ENCODE results near the gene KLF17. TPM values are rescaled to one million over a fixed set of nuclear protein-coding genes. Genes with fewer than 3 reads are reported as not detected.

Gene KLF17
- total RNA-seq, 2 experiments from 2014 or later = not detected

GRCh38 chr1:44147582-44147981 lies 29.0 kb downstream of the KLF17 start:
- Mint-ChIP-seq H3K27me3 (peaks cover 30% of the 10 kb centered on the region), H3K9me3 (peaks cover 12% of the 10 kb centered on the region), H3K4me3 (no peak overlapping the region), H3K36me3 (ENCODE audit: low read depth) (peaks cover 6% of the 10 kb centered on the region), H3K27ac (no peak overlapping the region), H3K4me1 (no peaks in the 10 kb centered on the region)
- ChIA-PET CTCF (interaction anchor here (0.7 kb wide), 1 partner anchor 459 kb away, joined by 6 read pairs; no protein-coding TSS in a partner anchor), POLR2A (no interaction called here)
- no peak for DNase-seq

DNA sequence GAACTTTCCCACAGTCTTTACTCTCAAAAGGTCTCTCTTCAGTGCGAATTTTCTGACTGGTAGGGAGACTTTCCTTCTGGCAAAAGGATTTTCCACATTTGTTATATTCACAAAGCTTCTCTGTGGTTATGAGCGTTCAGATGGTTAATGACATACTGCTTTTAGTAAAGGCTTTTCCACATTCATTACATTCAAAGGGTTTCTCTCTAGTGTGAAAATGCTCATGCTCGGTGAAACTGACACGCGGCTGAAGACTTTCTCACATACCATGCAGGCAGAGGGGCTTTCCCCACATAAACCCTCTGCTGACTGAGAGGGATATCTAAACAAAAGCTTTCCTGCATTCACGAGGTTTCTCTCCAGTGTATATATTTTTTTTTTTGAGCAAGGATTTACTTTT lies 32.7 kb downstream of the KLF17 start:
- ChIA-PET POLR2A (no interaction called here), CTCF (interaction anchor here (1.1 kb wide), 1 partner anchor 103 kb away, joined by 3 read pairs; no protein-coding TSS in a partner anchor)
- H3K9me3 Mint-ChIP-seq = no peaks in the 10 kb centered on the region
- no peak overlapping the region for H3K4me3 Mint-ChIP-seq
- H3K36me3 Mint-ChIP-seq (ENCODE audit: low read depth) = no peaks in the 10 kb centered on the region
- H3K27me3 Mint-ChIP-seq = peaks cover 33% of the 10 kb centered on the region
- no peak for DNase-seq
- no peaks in the 10 kb centered on the region for H3K4me1 Mint-ChIP-seq
- H3K27ac Mint-ChIP-seq = no peak overlapping the region

DNA sequence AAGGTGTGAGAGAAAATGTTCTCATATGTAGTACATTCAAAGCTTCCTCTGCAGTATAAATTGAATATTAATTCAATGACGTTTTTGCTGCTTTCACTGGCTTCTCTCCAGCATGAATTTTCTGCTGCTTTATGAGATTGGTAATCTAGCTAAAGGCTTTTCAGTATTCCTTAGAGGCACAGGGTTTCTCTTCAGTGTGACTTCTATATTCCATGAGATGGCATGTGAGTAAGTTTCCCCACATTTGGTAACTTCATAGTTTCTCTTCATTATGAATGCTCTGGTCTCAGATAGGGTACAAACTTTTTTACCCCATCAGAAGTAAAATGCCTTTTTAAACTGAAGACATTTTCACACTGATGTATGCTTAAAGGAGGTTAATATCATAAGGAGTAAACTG lies 33.2 kb downstream of the KLF17 start:
- ChIA-PET CTCF (interaction anchor here (1.1 kb wide), 1 partner anchor 103 kb away, joined by 3 read pairs; no protein-coding TSS in a partner anchor), POLR2A (no interaction called here)
- H3K4me1 Mint-ChIP-seq = no peaks in the 10 kb centered on the region
- no peaks in the 10 kb centered on the region for H3K9me3 Mint-ChIP-seq
- no peak for DNase-seq
- no peak overlapping the region for H3K27ac Mint-ChIP-seq
- no peak overlapping the region for H3K4me3 Mint-ChIP-seq
- H3K27me3 Mint-ChIP-seq = peaks cover 33% of the 10 kb centered on the region
- H3K36me3 Mint-ChIP-seq (ENCODE audit: low read depth) = no peaks in the 10 kb centered on the region

- CTCF ChIA-PET = no interaction called here
Observed at GRCh38 chr1:44152692-44153091, 34.1 kb downstream of the KLF17 start.

GRCh38 chr1:44154049-44154448 lies 35.4 kb downstream of the KLF17 start:
- H3K9me3 Mint-ChIP-seq = no peaks in the 10 kb centered on the region
- H3K27ac Mint-ChIP-seq = no peak overlapping the region
- no peaks in the 10 kb centered on the region for H3K4me1 Mint-ChIP-seq
- no peaks in the 10 kb centered on the region for H3K36me3 Mint-ChIP-seq (ENCODE audit: low read depth)
- H3K27me3 Mint-ChIP-seq = peaks cover 33% of the 10 kb centered on the region
- ChIA-PET POLR2A (no interaction called here), CTCF (no interaction called here)
- no peak for DNase-seq
- no peak overlapping the region for H3K4me3 Mint-ChIP-seq

More at GRCh38 chr1:44152692-44153091, 34.1 kb downstream of the KLF17 start:
- Mint-ChIP-seq H3K4me1 (no peaks in the 10 kb centered on the region), H3K4me3 (no peak overlapping the region), H3K36me3 (ENCODE audit: low read depth) (no peaks in the 10 kb centered on the region), H3K9me3 (no peaks in the 10 kb centered on the region), H3K27ac (no peak overlapping the region), H3K27me3 (peaks cover 33% of the 10 kb centered on the region)
- DNase-seq = no peak
- POLR2A ChIA-PET = no interaction called here

- no peaks in the 10 kb centered on the region for H3K36me3 Mint-ChIP-seq (ENCODE audit: low read depth)
- no peak for DNase-seq
- H3K9me3 Mint-ChIP-seq = no peaks in the 10 kb centered on the region
- peaks cover 6% of the 10 kb centered on the region for H3K27me3 Mint-ChIP-seq
- no peak overlapping the region for H3K27ac Mint-ChIP-seq
- CTCF ChIA-PET = no interaction called here
- POLR2A ChIA-PET = no interaction called here
- no peak overlapping the region for H3K4me3 Mint-ChIP-seq
- H3K4me1 Mint-ChIP-seq = no peaks in the 10 kb centered on the region
Observed at GRCh38 chr1:44157903-44158302, 39.3 kb downstream of the KLF17 start.

- no peak overlapping the region for H3K27ac Mint-ChIP-seq
- DNase-seq = no peak
- no peaks in the 10 kb centered on the region for H3K4me1 Mint-ChIP-seq
- peaks cover 3% of the 10 kb centered on the region for H3K27me3 Mint-ChIP-seq
- CTCF ChIA-PET = no interaction called here
- POLR2A ChIA-PET = no interaction called here
- H3K4me3 Mint-ChIP-seq = no peak overlapping the region
- no peaks in the 10 kb centered on the region for H3K36me3 Mint-ChIP-seq (ENCODE audit: low read depth)
- H3K9me3 Mint-ChIP-seq = no peaks in the 10 kb centered on the region
Observed at GRCh38 chr1:44158871-44159270, 40.2 kb downstream of the KLF17 start.

DNA sequence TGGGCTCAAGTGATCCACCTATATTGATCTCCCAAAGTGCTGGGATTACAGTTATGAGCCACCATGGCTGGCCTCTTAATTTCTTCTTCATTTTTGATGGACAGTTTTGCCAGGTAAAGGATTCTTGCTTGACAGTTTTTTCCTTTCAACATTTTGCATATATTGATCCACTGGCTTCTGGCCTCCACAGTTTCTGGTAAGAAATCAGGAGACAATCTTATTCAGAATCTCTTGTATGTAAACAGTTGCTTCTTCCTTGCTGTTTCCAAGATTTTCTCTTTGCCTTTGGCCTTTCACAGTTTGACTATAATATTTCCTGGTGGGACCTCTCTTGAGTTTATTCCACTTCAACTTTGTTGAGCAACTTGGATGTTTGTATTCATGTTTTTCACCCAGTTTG lies 42.9 kb downstream of the KLF17 start:
- ChIA-PET POLR2A (interaction anchor here (0.6 kb wide), 1 partner anchor 39 kb away, joined by 3 read pairs; no protein-coding TSS in a partner anchor), CTCF (no interaction called here)
- Mint-ChIP-seq H3K27ac (no peak overlapping the region), H3K36me3 (ENCODE audit: low read depth) (no peaks in the 10 kb centered on the region), H3K4me3 (no peak overlapping the region), H3K27me3 (peaks cover 6% of the 10 kb centered on the region), H3K9me3 (no peaks in the 10 kb centered on the region), H3K4me1 (no peaks in the 10 kb centered on the region)
- DNase-seq = no peak

GRCh38 chr1:44168520-44169098 lies 50.0 kb downstream of the KLF17 start:
- Mint-ChIP-seq H3K4me1 (peaks cover 8% of the 10 kb centered on the region), H3K27ac (no peak overlapping the region), H3K27me3 (peaks cover 19% of the 10 kb centered on the region), H3K9me3 (peaks cover 3% of the 10 kb centered on the region), H3K36me3 (ENCODE audit: low read depth) (no peaks in the 10 kb centered on the region), H3K4me3 (no peak overlapping the region)
- peak; percentile 49 for DNase-seq
- POLR2A ChIA-PET = no interaction called here
- CTCF ChIA-PET = interaction anchor here (0.8 kb wide), 1 partner anchor 44 kb away, joined by 3 read pairs; no protein-coding TSS in a partner anchor

GRCh38 chr1:44170281-44170823 lies 51.7 kb downstream of the KLF17 start:
- CTCF ChIA-PET = interaction anchor here (1.1 kb wide), 1 partner anchor 42 kb away, joined by 3 read pairs; the partner anchor contains the start of gene DMAP1
- POLR2A ChIA-PET = no interaction called here

DNA sequence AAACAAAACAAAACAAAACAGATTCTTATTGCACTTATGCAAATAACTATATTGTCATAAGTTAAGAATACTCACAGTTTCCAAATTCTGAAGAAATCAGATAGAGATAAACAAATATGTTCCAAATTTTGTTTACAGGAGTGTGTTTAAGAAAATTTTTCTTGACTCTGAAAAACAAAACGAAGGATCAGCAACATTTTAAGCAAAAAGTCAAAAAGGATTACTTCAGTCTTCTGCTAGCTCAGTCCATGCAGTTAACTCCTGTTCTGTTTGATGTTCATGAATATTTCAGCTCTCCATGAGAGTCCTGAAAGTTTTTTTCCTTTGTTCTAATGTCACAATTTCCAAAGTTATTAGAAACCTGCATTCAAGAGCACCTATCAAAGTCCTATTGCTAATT lies 56.0 kb downstream of the KLF17 start:
- H3K9me3 Mint-ChIP-seq = peaks cover 13% of the 10 kb centered on the region
- POLR2A ChIA-PET = no interaction called here
- DNase-seq = no peak
- no peaks in the 10 kb centered on the region for H3K4me1 Mint-ChIP-seq
- H3K36me3 Mint-ChIP-seq (ENCODE audit: low read depth) = peaks cover 7% of the 10 kb centered on the region
- no peak overlapping the region for H3K4me3 Mint-ChIP-seq
- no peak overlapping the region for H3K27ac Mint-ChIP-seq
- CTCF ChIA-PET = no interaction called here
- peaks cover 15% of the 10 kb centered on the region for H3K27me3 Mint-ChIP-seq

More at GRCh38 chr1:44170281-44170823, 51.7 kb downstream of the KLF17 start:
- no peak for DNase-seq
- H3K4me3 Mint-ChIP-seq = no peak overlapping the region
- H3K9me3 Mint-ChIP-seq = peaks cover 11% of the 10 kb centered on the region
- H3K27me3 Mint-ChIP-seq = peaks cover 21% of the 10 kb centered on the region
- peaks cover 5% of the 10 kb centered on the region for H3K36me3 Mint-ChIP-seq (ENCODE audit: low read depth)
- peaks cover 8% of the 10 kb centered on the region for H3K4me1 Mint-ChIP-seq
- H3K27ac Mint-ChIP-seq = no peak overlapping the region

Other genes with a start within 250 kb of the KLF17 start
- gene ARTN, start 185.0 kb upstream of the KLF17 start, total RNA-seq = under 1 TPM; 0.20 to 0.23 TPM
- gene IPO13, start 171.9 kb upstream of the KLF17 start, total RNA-seq = 10 to 100 TPM; 21.5 to 23.5 TPM
- gene DPH2, start 148.8 kb upstream of the KLF17 start, total RNA-seq = 10 to 100 TPM; 18.0 to 19.2 TPM
- gene ATP6V0B, start 143.9 kb upstream of the KLF17 start, total RNA-seq = 100 to 1,000 TPM; 121 TPM
- 10 to 100 TPM; 13.0 to 15.5 TPM for gene B4GALT2, start 139.6 kb upstream of the KLF17 start, total RNA-seq
- 1 to 10 TPM; 1.8 to 2.2 TPM for gene CCDC24, start 127.2 kb upstream of the KLF17 start, total RNA-seq
- gene SLC6A9, start 87.4 kb upstream of the KLF17 start, total RNA-seq = 1 to 10 TPM; 4.8 to 5.7 TPM
- not detected for gene KLF18, start 22.8 kb downstream of the KLF17 start, total RNA-seq
- gene DMAP1, start 94.7 kb downstream of the KLF17 start, total RNA-seq = 10 to 100 TPM; 39.6 to 40.2 TPM
- 10 to 100 TPM; 21.4 to 22.9 TPM for gene ERI3, start 236.4 kb downstream of the KLF17 start, total RNA-seq

Measured in activated CD4-positive, alpha-beta memory T cell treated with anti-CD3 and anti-CD28 coated beads, Interleukin-2, amount 10 ng/mL, durations not matched to agents 7 days and 5 days (primary cell).